Spleen (tissue), 11 donors: ENCODE results near the gene ZIC5. TPM values are rescaled to one million over a fixed set of nuclear protein-coding genes. Genes with fewer than 3 reads are reported as not detected.

Experiments
- DNase-seq: peaks from one replicate; pipeline ENCODE4 v3.0.0-alpha.2; 2020
- H3K27ac ChIP-seq, 8 donors: fragments of 200-600 bp; sonication (generic) in 7 of 8; 1 replicate in 4 of 8; 2 replicates in 4 of 8; pipeline versions ENCODE4 v1.5.0 to v1.8.0; 2016 to 2021; ENCODE audit warnings: inconsistent platforms in 4 of 8, mild to moderate bottlenecking in 4 of 8, moderate library complexity in 1 of 8
- H3K27me3 ChIP-seq, 7 donors: fragments of 200-600 bp; sonication (generic) in 6 of 7; replicated peaks in 1 of 7; 1 replicate in 4 of 7; 2 replicates in 3 of 7; pipeline versions ENCODE4 v1.5.0 to v1.8.0; 2016 to 2021; ENCODE audit warnings: inconsistent platforms in 3 of 7, mild to moderate bottlenecking in 1 of 7
- H3K36me3 ChIP-seq, 6 donors: fragments of 200-600 bp; sonication (generic) in 5 of 6; 1 replicate in 4 of 6; 2 replicates in 2 of 6; pipeline versions ENCODE4 v1.5.0 to v1.8.0; 2016 to 2021; ENCODE audit warnings: inconsistent platforms in 2 of 6
- H3K4me1 ChIP-seq, 6 donors: fragments of 200-600 bp; sonication (generic) in 5 of 6; 1 replicate in 3 of 6; 2 replicates in 3 of 6; pipeline versions ENCODE4 v1.5.0 to v1.8.0; 2016 to 2021; ENCODE audit warnings: inconsistent platforms in 3 of 6
- H3K4me3 ChIP-seq, 8 donors: fragments of 200-600 bp; sonication (generic) in 7 of 8; 1 replicate in 4 of 8; 2 replicates in 4 of 8; pipeline versions ENCODE4 v1.5.0 to v1.8.0; 2016 to 2021; ENCODE audit warnings: inconsistent platforms in 4 of 8, mild to moderate bottlenecking in 4 of 8, moderate library complexity in 2 of 8
- H3K9me3 ChIP-seq, 8 donors: fragments of 200-600 bp; sonication (generic) in 7 of 8; 1 replicate in 4 of 8; 2 replicates in 4 of 8; pipeline versions ENCODE4 v1.5.0 to v1.8.0; 2016 to 2021; ENCODE audit warnings: inconsistent platforms in 4 of 8
- CTCF ChIP-seq, 11 experiments: fragments of 200-600 bp in 7 of 11; fragments of 450-650 bp in 4 of 11; sonication (generic) in 4 of 11; IDR thresholded peaks in 8 of 11; conservative IDR thresholded peaks in 3 of 11; 1 replicate in 7 of 11; 2 replicates in 4 of 11; pipeline versions ENCODE4 v1.4.0 to v1.8.0; 2016 to 2021; ENCODE audit warnings: antibody characterized with exemption in 11 of 11, inconsistent platforms in 4 of 11, mild to moderate bottlenecking in 1 of 11
- POLR2A ChIP-seq, 3 donors: fragments of 450-650 bp; IDR thresholded peaks; one replicate each; pipeline ENCODE4 v1.5.1; 2017; ENCODE audit warnings: antibody characterized with exemption in 3 of 3, mild to moderate bottlenecking in 1 of 3
- POLR2AphosphoS5 ChIP-seq, 3 donors: sonication (generic); formaldehyde crosslinking; IDR thresholded peaks; one replicate each; pipeline ENCODE4 v1.5.1; 2017; ENCODE audit warnings: antibody characterized with exemption in 3 of 3
- WGBS, 5 donors: extraction: QIAGEN DNeasy Blood & Tissue Kit in 3 of 5; methylation state at CpG; one replicate each; pipeline versions ENCODE4 v1.1.5 to v1.1.7; 2013 to 2018; 5-methylcytosine and 5-hydroxymethylcytosine counted together
- intact Hi-C: fragments of 100-400 bp; cut with DNase I; formaldehyde crosslinking; loops from one replicate; pipeline ENCODE4 v1.15.0; 2023; ENCODE audit warnings: low total_unique reads
- polyA plus RNA-seq, 3 donors: library from polyadenylated mRNA; stranded (reverse); fragments of 200-250 nt; gene quantifications; one replicate each; pipeline ENCODE4 v1.2.1, GENCODE V29; 2013
- total RNA-seq, 7 donors: library from RNA; depleted of rRNA in 3 of 7; stranded (reverse); fragments of >200 nt in 3 of 7; fragmentation: NEBNext Ultra II Directional in 4 of 7; extraction: Animal tissue kit (Norgen Biotek cat#: 25700) in 4 of 7; gene quantifications; one replicate each; pipeline versions ENCODE4 v1.1.0 to v1.2.1, GENCODE V29; 2016 to 2021
- donor health status: healthy with polysubstance abuse.
- donor health status: DM: no; HTN: no; CAD: no; lungs with moderate emphysema.
- donor health status: DM: no; HTN: no; CAD: no.
- donor health status: Bipolar disorder and iron deficiency.
- donor health status: healthy.
- donor health status: DM: no; HTN: no; CAD: no.
- donor health status: DM: yes; HTN: yes; CAD: no.

The ZIC5 gene
- total and polyA plus RNA-seq, 10 donors = not detected

- intact Hi-C loops = no loop called here
- Histone ChIP-seq H3K9me3 (peaks cover 0 to 2% (median 0%) of the 10 kb centered on the region in 8 donors), H3K27me3 (peaks cover 0 to 71% (median 0%) of the 10 kb centered on the region in 7 donors), H3K36me3 (no peaks in the 10 kb centered on the region), H3K27ac (no peak overlapping the region), H3K4me3 (no peak overlapping the region), H3K4me1 (no peaks in the 10 kb centered on the region)
- WGBS, 5 donors = 71 to 88% (median 82%) methylated on average over 7 of the region's 7 CpGs
- DNase-seq = no peak
- no peak for TF ChIP-seq POLR2AphosphoS5 (IDR thresholded peaks at IDR 0.05)
- no peak for TF ChIP-seq CTCF (IDR thresholded peaks at IDR 0.05 in 8 of 11, conservative IDR thresholded peaks at IDR 0.05 in 3 of 11)
- TF ChIP-seq POLR2A (IDR thresholded peaks at IDR 0.05) = no peak
These were observed 32.9 kb downstream of the ZIC5 start for GRCh38 chr13:99938635-99939034.

GRCh38 chr13:99935772-99936171 is 35.8 kb downstream of the ZIC5 start:
- intact Hi-C loops = no loop called here
- Histone ChIP-seq H3K4me1 (no peaks in the 10 kb centered on the region), H3K36me3 (no peaks in the 10 kb centered on the region), H3K9me3 (peaks cover 0 to 4% (median 0%) of the 10 kb centered on the region in 8 donors), H3K4me3 (no peak overlapping the region), H3K27ac (no peak overlapping the region), H3K27me3 (peaks cover 0 to 66% (median 0%) of the 10 kb centered on the region in 7 donors)
- no peak for DNase-seq
- TF ChIP-seq CTCF (IDR thresholded peaks at IDR 0.05 in 8 of 11, conservative IDR thresholded peaks at IDR 0.05 in 3 of 11) (no peak), POLR2AphosphoS5 (IDR thresholded peaks at IDR 0.05) (no peak), POLR2A (IDR thresholded peaks at IDR 0.05) (no peak)
- 50 to 90% (median 88%) methylated on average over 2 of the region's 2 CpGs for WGBS, 5 donors

- H3K4me3 ChIP-seq = no peak overlapping the region
- WGBS, 5 donors = 63 to 83% (median 77%) methylated on average over 5 of the region's 5 CpGs
- H3K27me3 ChIP-seq = peaks cover 0 to 68% (median 0%) of the 10 kb centered on the region in 7 donors
- H3K4me1 ChIP-seq = no peaks in the 10 kb centered on the region
- peaks cover 0 to 4% (median 0%) of the 10 kb centered on the region in 8 donors for H3K9me3 ChIP-seq
- TF ChIP-seq POLR2AphosphoS5 (IDR thresholded peaks at IDR 0.05) = no peak
- TF ChIP-seq POLR2A (IDR thresholded peaks at IDR 0.05) = no peak
- no peak for TF ChIP-seq CTCF (IDR thresholded peaks at IDR 0.05 in 8 of 11, conservative IDR thresholded peaks at IDR 0.05 in 3 of 11)
- H3K36me3 ChIP-seq = no peaks in the 10 kb centered on the region
- intact Hi-C loops = no loop called here
- no peak overlapping the region for H3K27ac ChIP-seq
- DNase-seq = no peak
These were observed 38.7 kb downstream of the ZIC5 start for GRCh38 chr13:99932912-99933311.

GRCh38 chr13:99930925-99931324 is 40.6 kb downstream of the ZIC5 start:
- Histone ChIP-seq H3K4me3 (no peak overlapping the region), H3K36me3 (no peaks in the 10 kb centered on the region), H3K9me3 (peaks cover 0 to 4% (median 0%) of the 10 kb centered on the region in 8 donors), H3K4me1 (no peaks in the 10 kb centered on the region), H3K27me3 (peaks cover 0 to 70% (median 4%) of the 10 kb centered on the region in 7 donors), H3K27ac (no peak overlapping the region)
- DNase-seq = no peak
- TF ChIP-seq POLR2AphosphoS5 (IDR thresholded peaks at IDR 0.05) = no peak
- TF ChIP-seq CTCF (IDR thresholded peaks at IDR 0.05 in 8 of 11, conservative IDR thresholded peaks at IDR 0.05 in 3 of 11) = no peak
- no peak for TF ChIP-seq POLR2A (IDR thresholded peaks at IDR 0.05)
- WGBS, 5 donors = 78 to 89% (median 87%) methylated on average over 5 of the region's 5 CpGs
- intact Hi-C loops = no loop called here
